T-helper 2 cell treated with Interferon-gamma antibody and Interleukin-4, amounts not matched to agents 5 μg/mL and 100 μg/mL, for 36 hours (primary cell): Measurements from ENCODE around the gene MT3.

Experiments used
- DNase-seq: peaks from one replicate; pipeline ENCODE4 v3.0.0; 2021; ENCODE audit warnings: low spot score
- H3K27ac Mint-ChIP-seq: one replicate; pipeline ENCODE4 v1.8.0; 2021; ENCODE audit warnings: mild to moderate bottlenecking, mixed read lengths
- H3K27me3 Mint-ChIP-seq: one replicate; pipeline ENCODE4 v1.8.0; 2021; ENCODE audit warnings: low read depth, mixed read lengths
- H3K36me3 Mint-ChIP-seq: one replicate; pipeline ENCODE4 v1.8.0; 2021; ENCODE audit warnings: low read depth, mixed read lengths
- H3K4me1 Mint-ChIP-seq: one replicate; pipeline ENCODE4 v1.8.0; 2021; ENCODE audit warnings: low read depth, mixed read lengths
- H3K4me3 Mint-ChIP-seq: one replicate; pipeline ENCODE4 v1.8.0; 2022; ENCODE audit warnings: mild to moderate bottlenecking, moderate library complexity, mixed read lengths
- H3K9me3 Mint-ChIP-seq: one replicate; pipeline ENCODE4 v1.8.0; 2021; ENCODE audit warnings: mixed read lengths

The MT3 gene

DNA sequence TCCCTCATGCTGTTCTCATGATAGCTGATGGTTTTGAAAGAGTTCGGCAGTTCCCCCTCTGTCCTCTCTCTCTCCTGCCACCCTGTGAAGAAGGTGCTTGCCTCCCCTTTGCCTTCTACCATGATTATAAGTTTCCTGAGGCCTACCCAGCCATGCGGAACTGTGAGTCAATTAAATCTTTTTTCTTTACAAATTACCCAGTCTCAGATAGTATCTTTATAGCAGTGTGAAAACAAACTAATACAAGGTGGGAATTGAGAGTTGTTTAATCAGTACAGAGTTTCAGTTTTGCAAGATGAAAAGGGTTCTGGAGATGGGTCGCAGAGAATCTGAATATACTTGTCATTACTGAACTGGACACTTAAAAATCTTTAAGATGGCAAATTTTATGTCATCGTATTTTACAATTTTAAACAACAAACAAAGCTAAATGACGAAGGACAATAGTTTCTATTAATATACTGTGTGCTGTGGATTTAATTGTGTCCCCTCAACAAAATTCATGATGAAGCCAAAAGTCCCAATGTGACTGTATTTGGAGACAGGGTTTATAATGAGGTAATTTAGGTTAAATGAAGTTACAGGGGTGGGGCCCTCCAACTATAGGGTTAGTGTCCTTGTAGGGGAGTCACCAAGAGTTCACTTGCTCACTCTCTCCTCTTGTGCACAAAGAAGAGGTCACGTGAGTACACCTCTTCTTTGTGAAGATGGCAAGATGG is 4.4 kb downstream of the MT3 start:
- no peaks in the 10 kb centered on the region for H3K36me3 Mint-ChIP-seq
- DNase-seq = no peak
- no peaks in the 10 kb centered on the region for H3K9me3 Mint-ChIP-seq
- peaks cover 26% of the 10 kb centered on the region for H3K4me1 Mint-ChIP-seq
- peaks cover 44% of the 10 kb centered on the region for H3K27me3 Mint-ChIP-seq
- H3K4me3 Mint-ChIP-seq = no peak overlapping the region
- H3K27ac Mint-ChIP-seq = no peak overlapping the region

DNA sequence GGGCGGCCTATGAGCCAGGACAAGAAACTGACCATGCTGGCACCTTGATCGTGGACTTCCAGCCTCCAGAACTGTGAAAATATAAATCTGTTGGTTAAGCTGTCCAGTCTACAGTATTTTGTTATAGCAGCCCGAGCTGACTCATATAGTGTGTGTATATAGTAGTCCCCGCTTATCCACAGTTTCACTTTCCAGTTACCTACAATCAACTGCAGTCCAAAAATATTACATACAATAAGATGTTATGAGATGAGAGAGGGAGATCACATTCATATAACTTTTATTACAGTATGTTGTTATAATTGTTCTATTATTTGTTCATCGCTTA is 4.9 kb downstream of the MT3 start:
- DNase-seq = no peak
- H3K9me3 Mint-ChIP-seq = no peaks in the 10 kb centered on the region
- peaks cover 42% of the 10 kb centered on the region for H3K27me3 Mint-ChIP-seq
- H3K4me1 Mint-ChIP-seq = peaks cover 23% of the 10 kb centered on the region
- no peaks in the 10 kb centered on the region for H3K36me3 Mint-ChIP-seq
- H3K4me3 Mint-ChIP-seq = no peak overlapping the region
- H3K27ac Mint-ChIP-seq = no peak overlapping the region

DNA sequence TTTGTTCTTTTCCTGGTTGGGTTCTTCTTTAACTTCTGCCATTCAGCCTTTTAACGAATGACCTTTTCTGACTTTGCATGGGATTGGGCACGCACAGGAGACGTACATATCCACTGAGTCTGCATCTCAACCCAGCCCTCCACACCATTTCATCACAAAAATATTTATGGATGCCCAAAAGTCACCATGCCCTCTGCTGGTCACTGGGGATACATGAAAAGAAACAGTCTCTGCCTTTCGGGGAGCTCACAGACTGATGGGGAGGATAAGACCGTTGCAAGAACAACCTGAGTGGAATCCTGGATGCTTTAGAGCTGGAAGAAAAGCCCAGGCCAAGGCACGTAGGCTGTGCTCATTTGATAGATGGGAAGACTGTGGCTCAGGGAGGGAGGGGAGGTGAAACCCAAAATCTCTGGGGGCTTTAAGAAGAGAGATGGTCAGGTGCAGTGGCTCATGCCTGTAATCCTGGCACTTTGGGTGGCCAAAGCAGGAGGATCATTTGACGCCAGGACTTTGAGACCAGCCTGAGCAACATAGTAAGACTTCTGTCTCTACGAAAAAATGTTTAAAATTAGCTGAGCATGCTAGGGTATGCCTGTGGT is 11.2 kb downstream of the MT3 start:
- peaks cover 17% of the 10 kb centered on the region for H3K4me1 Mint-ChIP-seq
- H3K27ac Mint-ChIP-seq = no peak overlapping the region
- peaks cover 35% of the 10 kb centered on the region for H3K27me3 Mint-ChIP-seq
- no peaks in the 10 kb centered on the region for H3K36me3 Mint-ChIP-seq
- no peak for DNase-seq
- no peaks in the 10 kb centered on the region for H3K9me3 Mint-ChIP-seq
- no peak overlapping the region for H3K4me3 Mint-ChIP-seq

DNA sequence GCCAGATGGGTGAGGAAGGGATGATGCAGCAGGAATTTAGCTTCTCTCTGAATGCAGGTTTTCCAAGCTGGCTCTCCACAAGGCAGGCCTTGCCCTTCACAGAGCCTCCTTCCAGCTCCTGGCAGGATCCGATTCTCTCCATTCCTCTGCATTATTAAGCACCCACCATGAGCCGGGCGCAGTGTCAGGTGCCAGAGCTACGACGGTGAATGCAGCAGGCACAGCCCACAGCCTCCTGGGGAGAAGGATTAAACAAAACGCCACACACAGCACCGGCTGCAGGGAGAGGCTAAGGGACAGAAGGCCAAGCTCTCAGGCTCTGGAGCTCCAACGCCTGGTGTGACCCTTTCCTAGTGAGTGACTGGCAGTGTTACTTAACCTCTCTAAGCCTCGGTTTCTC is 12.0 kb downstream of the MT3 start:
- Mint-ChIP-seq H3K27me3 (peaks cover 31% of the 10 kb centered on the region), H3K9me3 (no peaks in the 10 kb centered on the region), H3K4me1 (peaks cover 17% of the 10 kb centered on the region), H3K4me3 (no peak overlapping the region), H3K27ac (no peak overlapping the region), H3K36me3 (no peaks in the 10 kb centered on the region)
- no peak for DNase-seq

DNA sequence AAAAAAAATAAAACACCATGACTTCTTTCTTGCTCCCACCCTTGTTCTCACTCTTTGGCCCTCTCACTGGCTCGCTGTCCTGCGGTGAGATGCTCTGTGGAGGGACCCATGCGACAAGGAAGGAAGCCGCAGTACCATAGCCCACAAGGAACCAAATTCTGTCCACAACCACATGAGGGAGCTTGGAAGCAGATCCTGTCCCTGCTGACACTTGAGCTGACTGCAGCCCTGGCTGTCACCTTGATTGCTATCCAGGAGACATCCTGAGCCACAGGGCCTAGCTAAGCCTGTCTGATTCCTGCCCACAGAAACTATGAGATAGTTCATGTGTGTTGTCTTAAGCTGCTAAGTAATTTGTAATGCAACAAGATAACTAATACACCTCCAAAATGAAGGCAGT is 14.3 kb downstream of the MT3 start:
- Mint-ChIP-seq H3K27me3 (peaks cover 14% of the 10 kb centered on the region), H3K36me3 (no peaks in the 10 kb centered on the region), H3K4me1 (peaks cover 24% of the 10 kb centered on the region), H3K9me3 (no peaks in the 10 kb centered on the region), H3K4me3 (no peak overlapping the region), H3K27ac (no peak overlapping the region)
- no peak for DNase-seq

DNA sequence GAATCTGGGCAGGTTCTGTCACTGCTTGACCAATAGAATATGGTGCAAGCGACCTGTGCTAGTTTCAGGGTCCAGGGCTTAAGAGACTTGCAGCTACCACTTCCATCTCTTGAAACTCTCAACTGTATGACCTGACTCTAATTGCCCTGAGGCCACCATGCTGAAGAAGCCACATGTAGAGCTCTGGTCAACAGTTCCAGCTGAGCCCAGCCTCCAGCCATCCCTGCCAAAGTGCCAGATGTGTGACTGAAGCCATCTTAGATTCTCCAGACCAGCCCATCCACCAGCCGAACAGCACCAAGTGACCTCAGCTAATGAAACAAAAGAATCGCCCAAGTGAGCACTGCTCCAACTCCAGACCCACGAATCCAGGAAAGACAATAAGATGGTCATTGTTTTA is 15.6 kb downstream of the MT3 start:
- Mint-ChIP-seq H3K4me3 (no peak overlapping the region), H3K36me3 (peaks cover 3% of the 10 kb centered on the region), H3K4me1 (peaks cover 32% of the 10 kb centered on the region), H3K9me3 (no peaks in the 10 kb centered on the region), H3K27ac (peak overlapping the region; percentile 39), H3K27me3 (peaks cover 14% of the 10 kb centered on the region)
- DNase-seq = no peak

DNA sequence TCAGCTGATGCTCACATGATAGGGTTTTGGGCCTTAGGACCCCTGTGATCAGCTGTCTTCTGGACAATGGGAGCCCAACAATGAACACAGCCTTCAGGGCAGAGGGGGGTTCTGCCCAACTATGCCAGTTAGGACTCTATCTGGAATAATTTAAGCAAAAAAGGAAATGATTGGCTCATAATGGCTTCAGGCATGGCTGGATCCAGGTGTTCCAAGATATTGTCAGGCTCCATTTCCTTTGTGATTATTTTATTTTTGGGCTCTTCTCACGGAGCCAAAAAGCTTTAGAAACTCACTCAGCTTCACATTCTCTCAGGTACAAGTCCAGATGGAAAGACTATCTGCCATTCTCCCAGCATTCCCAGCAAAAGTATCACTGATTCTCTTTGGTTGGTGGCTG is 16.1 kb downstream of the MT3 start:
- no peaks in the 10 kb centered on the region for H3K9me3 Mint-ChIP-seq
- H3K4me3 Mint-ChIP-seq = no peak overlapping the region
- DNase-seq = no peak
- peaks cover 32% of the 10 kb centered on the region for H3K4me1 Mint-ChIP-seq
- peaks cover 3% of the 10 kb centered on the region for H3K36me3 Mint-ChIP-seq
- no peak overlapping the region for H3K27ac Mint-ChIP-seq
- H3K27me3 Mint-ChIP-seq = peaks cover 10% of the 10 kb centered on the region

DNA sequence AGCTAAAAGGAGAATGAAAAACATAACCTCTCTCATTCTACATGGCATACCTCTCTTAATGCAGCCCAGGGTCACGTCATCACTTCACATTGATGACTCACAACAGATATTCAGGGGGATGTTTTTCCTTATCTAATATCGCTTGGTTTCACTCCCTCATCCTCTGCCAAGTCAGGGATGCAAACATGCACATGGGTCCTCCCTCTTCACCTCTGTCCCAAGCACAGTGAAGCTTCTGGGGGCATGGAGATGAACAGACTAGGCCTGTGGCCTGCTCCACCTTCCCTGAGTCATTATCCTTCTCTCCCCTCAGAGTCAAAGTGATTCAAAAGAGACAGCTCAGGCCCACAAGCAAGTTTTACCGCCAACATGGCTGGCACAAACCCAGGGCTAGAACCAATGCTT is 16.7 kb downstream of the MT3 start:
- H3K4me1 Mint-ChIP-seq = peaks cover 37% of the 10 kb centered on the region
- no peak for DNase-seq
- peaks cover 5% of the 10 kb centered on the region for H3K27me3 Mint-ChIP-seq
- peak overlapping the region; percentile 22 for H3K27ac Mint-ChIP-seq
- no peaks in the 10 kb centered on the region for H3K9me3 Mint-ChIP-seq
- H3K4me3 Mint-ChIP-seq = no peak overlapping the region
- H3K36me3 Mint-ChIP-seq = peaks cover 3% of the 10 kb centered on the region

DNA sequence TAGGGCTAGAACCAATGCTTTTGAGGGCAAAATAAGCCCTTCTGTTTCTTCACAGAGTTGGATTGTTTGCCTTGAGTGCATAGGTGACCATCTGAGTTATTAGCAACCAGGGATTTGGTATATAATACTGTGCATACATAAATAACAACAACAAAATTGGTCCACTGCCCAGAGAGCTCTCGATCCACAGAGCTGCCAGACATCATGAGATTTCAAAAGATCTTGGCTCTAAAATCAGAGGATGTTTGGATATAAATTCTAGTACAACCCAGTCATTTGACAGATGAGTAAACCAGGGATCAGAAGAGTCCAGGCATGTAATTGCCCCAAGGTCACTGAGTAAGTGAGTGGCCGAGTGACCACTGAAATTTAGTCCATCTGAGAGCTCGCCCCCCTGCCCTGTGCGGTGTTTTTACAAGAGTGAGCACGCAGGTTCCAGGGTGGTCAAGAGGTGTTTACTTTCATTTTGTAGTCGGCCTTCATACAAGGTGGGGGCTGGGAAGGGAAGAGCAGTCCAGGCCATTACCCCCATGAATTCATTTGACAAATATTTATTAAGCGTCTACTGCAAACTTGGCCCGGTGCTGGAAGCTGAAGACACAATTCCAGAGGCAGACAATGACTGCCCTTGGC is 17.3 kb downstream of the MT3 start:
- Mint-ChIP-seq H3K4me3 (peak overlapping the region; percentile 25), H3K4me1 (peaks cover 42% of the 10 kb centered on the region), H3K36me3 (peaks cover 3% of the 10 kb centered on the region), H3K9me3 (no peaks in the 10 kb centered on the region), H3K27me3 (peaks cover 4% of the 10 kb centered on the region), H3K27ac (peak overlapping the region; percentile 71)
- DNase-seq = no peak

DNA sequence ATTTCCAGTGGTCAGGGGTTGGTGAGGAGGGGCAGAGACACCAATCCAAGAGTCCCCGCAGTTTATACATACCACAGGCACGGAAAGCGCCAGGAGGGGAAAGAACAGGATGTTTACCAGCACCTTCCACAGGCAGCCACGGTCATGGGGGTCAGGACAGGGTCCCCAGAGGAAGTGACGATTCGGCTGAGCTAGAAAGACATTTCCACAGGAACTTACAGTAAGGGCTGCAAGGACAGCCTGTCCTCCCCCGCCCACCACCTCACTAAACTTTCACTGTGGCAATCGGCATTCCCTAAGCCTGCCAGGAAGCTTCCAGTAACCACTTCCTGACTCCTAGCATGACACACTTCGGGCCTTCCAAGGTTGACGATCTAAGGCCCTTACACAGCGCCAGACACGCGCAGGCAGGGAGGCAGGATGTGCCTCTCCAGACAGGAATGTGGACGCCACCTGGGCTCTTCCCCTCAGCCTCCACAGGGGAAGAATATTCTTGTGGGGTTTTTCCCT is 17.8 kb downstream of the MT3 start:
- H3K27me3 Mint-ChIP-seq = peaks cover 1% of the 10 kb centered on the region
- no peak for DNase-seq
- no peaks in the 10 kb centered on the region for H3K9me3 Mint-ChIP-seq
- H3K4me1 Mint-ChIP-seq = peaks cover 44% of the 10 kb centered on the region
- peaks cover 3% of the 10 kb centered on the region for H3K36me3 Mint-ChIP-seq
- peak overlapping the region; percentile 25 for H3K4me3 Mint-ChIP-seq
- H3K27ac Mint-ChIP-seq = peak overlapping the region; percentile 71

DNA sequence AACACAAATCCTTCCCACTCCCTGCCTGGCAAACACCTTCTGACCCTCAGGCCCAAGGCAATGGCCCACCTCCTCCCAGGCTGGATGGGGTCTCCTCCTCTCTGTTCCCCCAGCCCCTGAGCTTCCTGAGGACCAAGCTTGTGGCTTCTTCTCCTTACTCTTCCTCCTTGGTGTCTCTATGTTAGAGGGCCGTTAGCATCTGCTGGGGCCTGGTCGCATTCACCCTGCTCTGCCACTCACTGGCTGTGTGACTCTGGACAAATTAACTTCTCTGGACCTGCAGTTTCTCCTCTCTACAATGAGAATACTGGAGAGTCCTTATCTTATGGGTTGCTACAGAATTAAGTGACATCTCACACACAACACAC is 18.3 kb downstream of the MT3 start:
- Mint-ChIP-seq H3K27me3 (no peaks in the 10 kb centered on the region), H3K36me3 (peaks cover 3% of the 10 kb centered on the region), H3K27ac (peak overlapping the region; percentile 71), H3K4me3 (peak overlapping the region; percentile 73), H3K9me3 (no peaks in the 10 kb centered on the region), H3K4me1 (peaks cover 47% of the 10 kb centered on the region)
- no peak for DNase-seq

DNA sequence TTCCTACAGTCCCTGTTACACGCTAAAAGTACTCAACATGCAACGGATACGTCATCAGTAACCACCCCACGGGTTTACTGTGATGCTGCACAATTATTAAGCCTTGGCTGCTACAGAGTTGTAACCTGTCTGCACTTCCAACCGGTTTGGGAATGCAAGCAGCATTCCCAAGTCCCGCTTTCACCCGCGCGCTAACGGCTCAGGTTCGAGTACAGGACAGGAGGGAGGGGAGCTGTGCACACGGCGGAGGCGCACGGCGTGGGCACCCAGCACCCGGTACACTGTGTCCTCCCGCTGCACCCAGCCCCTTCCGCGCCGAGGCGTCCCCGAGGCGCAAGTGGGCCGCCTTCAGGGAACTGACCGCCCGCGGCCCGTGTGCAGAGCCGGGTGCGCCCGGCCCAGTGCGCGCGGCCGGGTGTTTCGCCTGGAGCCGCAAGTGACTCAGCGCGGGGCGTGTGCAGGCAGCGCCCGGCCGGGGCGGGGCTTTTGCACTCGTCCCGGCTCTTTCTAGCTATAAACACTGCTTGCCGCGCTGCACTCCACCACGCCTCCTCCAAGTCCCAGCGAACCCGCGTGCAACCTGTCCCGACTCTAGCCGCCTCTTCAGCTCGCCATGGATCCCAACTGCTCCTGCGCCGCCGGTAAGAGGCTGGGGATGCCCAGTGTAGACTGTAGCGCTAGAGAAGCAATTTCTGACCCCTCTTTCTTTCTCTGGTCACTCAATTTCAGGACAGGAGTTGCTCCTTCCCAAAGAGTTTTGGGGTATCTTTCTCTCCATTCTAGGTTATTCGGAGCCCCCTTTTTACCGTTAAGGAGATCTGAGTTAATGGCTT is 18.9 kb downstream of the MT3 start, which contains the start of gene MT2A:
TSS of gene MT2A (plus strand) at position 542 of the 833 bp plus-strand sequence. CDS start at position 614, 72 bp downstream.
- Mint-ChIP-seq H3K27me3 (no peaks in the 10 kb centered on the region), H3K4me3 (peak within 1 kb of the TSS; percentile 94), H3K9me3 (no peaks in the 10 kb centered on the region), H3K4me1 (peaks cover 49% of the 10 kb centered on the region), H3K27ac (peak within 1 kb of the TSS; percentile 94), H3K36me3 (peaks cover 3% of the 10 kb centered on the region)
- DNase-seq = peak; percentile 96

DNA sequence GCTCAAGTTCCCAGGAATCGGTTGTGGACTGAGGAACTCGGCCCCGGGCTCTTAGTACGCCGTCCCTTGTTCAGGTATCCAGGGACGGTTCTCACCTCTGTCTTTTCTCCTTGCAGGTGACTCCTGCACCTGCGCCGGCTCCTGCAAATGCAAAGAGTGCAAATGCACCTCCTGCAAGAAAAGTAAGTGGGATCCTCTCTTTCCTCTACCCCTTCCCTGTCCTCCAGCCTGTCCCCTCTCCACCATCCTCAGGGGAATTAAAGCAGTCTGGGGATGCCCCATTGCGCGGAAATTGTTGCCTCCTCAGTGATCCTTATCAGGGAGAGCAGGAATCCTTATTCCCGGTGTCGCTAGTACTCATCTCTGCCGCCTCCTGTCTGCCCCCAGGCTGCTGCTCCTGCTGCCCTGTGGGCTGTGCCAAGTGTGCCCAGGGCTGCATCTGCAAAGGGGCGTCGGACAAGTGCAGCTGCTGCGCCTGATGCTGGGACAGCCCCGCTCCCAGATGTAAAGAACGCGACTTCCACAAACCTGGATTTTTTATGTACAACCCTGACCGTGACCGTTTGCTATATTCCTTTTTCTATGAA is 19.6 kb downstream of the MT3 start:
- peaks cover 52% of the 10 kb centered on the region for H3K4me1 Mint-ChIP-seq
- no peak for DNase-seq
- no peaks in the 10 kb centered on the region for H3K27me3 Mint-ChIP-seq
- peaks cover 3% of the 10 kb centered on the region for H3K36me3 Mint-ChIP-seq
- H3K4me3 Mint-ChIP-seq = peak overlapping the region; percentile 94
- no peaks in the 10 kb centered on the region for H3K9me3 Mint-ChIP-seq
- peak overlapping the region; percentile 94 for H3K27ac Mint-ChIP-seq
